Parathyroid adenoma (tissue), 2 donors: ENCODE results near the gene CLSTN3.
A peak's percentile ranks its signal among the peaks of the same experiment; 100 is the strongest.

ENCODE experiments used
- H2AFZ ChIP-seq: fragments of 300-600 bp; sonication (generic); one replicate; pipeline ENCODE4 v1.7.0; 2017; ENCODE audit warnings: antibody characterized with exemption, mild to moderate bottlenecking
- H3K27ac ChIP-seq: fragments of 300-600 bp; sonication (generic); one replicate; pipeline ENCODE4 v1.7.0; 2017
- H3K27me3 ChIP-seq: fragments of 300-600 bp; sonication (generic); one replicate; pipeline ENCODE4 v1.7.0; 2017; ENCODE audit warnings: low read length; ENCODE audit not compliant: control insufficient read depth, insufficient read depth
- H3K36me3 ChIP-seq: fragments of 300-600 bp; sonication (generic); one replicate; pipeline ENCODE4 v1.7.0; 2017; ENCODE audit warnings: low read length; ENCODE audit not compliant: control insufficient read depth, insufficient read depth
- H3K4me1 ChIP-seq: fragments of 300-600 bp; sonication (generic); one replicate; pipeline ENCODE4 v1.7.0; 2017; ENCODE audit warnings: control low read depth
- H3K4me2 ChIP-seq: fragments of 300-600 bp; sonication (generic); one replicate; pipeline ENCODE4 v1.7.0; 2017; ENCODE audit warnings: low read length
- H3K4me3 ChIP-seq: fragments of 300-600 bp; sonication (generic); one replicate; pipeline ENCODE4 v1.7.0; 2017; ENCODE audit warnings: low read depth, low read length
- H3K79me2 ChIP-seq: fragments of 300-600 bp; sonication (generic); one replicate; pipeline ENCODE4 v1.7.0; 2017; ENCODE audit warnings: control low read depth
- H3K9ac ChIP-seq: fragments of 300-600 bp; sonication (generic); one replicate; pipeline ENCODE4 v1.7.0; 2017; ENCODE audit warnings: mild to moderate bottlenecking
- H3K9me3 ChIP-seq: fragments of 300-600 bp; sonication (generic); one replicate; pipeline ENCODE4 v1.7.0; 2017; ENCODE audit warnings: low read length; ENCODE audit not compliant: control insufficient read depth
- TF ChIP-seq, protein P1 (sequence below): fragments of 300-600 bp; sonication (generic); IDR thresholded peaks from one replicate; pipeline ENCODE4 v1.7.0; 2017; ENCODE audit warnings: antibody characterized with exemption, mild to moderate bottlenecking
- donor health status: primary hyperparathyroidism.

The CLSTN3 gene

DNA sequence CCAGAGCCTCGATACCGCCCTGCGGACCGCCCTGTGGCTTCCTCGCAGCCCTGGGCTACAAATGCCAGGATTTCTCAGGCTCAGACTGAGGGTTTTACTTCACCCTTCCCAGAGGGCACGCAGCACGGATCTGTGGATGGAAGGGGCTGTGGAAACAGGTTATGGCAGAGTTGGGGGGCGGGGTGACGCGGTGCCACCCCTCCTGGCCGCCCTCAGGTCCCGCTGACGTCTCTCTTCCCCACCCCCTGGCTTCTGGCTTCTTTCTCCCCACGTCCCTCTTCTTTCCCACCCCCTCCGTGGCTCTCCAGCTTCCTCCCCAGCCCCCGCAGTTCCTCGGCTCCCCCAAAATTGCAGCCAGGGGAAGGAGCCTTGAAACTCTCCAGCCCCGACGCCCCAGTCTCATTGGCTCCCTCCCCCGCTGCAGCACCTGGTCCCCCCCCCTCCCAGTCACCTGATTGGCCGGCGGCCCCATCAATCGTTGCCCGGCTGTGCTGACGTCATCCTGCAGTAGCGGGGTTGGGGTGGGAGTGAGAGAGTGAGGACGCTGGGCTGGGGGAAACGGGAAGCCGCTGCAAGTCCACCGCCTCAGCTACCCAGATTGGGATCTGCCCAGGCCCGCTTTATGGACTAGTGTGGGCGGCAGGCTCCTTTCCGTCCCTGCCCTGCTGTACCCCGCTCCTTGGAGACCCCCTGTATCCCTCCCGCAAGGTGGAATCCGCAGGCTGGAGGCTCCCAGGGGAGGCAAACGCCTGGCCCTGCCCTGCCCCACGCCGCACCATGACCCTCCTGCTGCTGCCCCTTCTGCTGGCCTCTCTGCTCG, at the start of gene CLSTN3:
Gene CLSTN3, plus strand, starts transcription at position 500 of the 820 bp plus-strand sequence. Its CDS starts 278 bp downstream, at position 778.
- peak within 1 kb of the TSS; percentile 100 for H3K4me2 ChIP-seq
- H2AFZ ChIP-seq = peak within 1 kb of the TSS; percentile 84
- peak within 1 kb of the TSS; percentile 63 for H3K9ac ChIP-seq
- H3K27me3 ChIP-seq = no peaks in the 10 kb centered on the region
- H3K36me3 ChIP-seq = no peaks in the 10 kb centered on the region
- H3K79me2 ChIP-seq = no peaks in the 10 kb centered on the region
- TF ChIP-seq, protein P1, sequence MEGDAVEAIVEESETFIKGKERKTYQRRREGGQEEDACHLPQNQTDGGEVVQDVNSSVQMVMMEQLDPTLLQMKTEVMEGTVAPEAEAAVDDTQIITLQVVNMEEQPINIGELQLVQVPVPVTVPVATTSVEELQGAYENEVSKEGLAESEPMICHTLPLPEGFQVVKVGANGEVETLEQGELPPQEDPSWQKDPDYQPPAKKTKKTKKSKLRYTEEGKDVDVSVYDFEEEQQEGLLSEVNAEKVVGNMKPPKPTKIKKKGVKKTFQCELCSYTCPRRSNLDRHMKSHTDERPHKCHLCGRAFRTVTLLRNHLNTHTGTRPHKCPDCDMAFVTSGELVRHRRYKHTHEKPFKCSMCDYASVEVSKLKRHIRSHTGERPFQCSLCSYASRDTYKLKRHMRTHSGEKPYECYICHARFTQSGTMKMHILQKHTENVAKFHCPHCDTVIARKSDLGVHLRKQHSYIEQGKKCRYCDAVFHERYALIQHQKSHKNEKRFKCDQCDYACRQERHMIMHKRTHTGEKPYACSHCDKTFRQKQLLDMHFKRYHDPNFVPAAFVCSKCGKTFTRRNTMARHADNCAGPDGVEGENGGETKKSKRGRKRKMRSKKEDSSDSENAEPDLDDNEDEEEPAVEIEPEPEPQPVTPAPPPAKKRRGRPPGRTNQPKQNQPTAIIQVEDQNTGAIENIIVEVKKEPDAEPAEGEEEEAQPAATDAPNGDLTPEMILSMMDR = no peak
- H3K27ac ChIP-seq = peak within 1 kb of the TSS; percentile 83
- H3K9me3 ChIP-seq = no peaks in the 10 kb centered on the region
- H3K4me1 ChIP-seq = peaks cover 5% of the 10 kb centered on the region
- H3K4me3 ChIP-seq = peak within 1 kb of the TSS; percentile 90

DNA sequence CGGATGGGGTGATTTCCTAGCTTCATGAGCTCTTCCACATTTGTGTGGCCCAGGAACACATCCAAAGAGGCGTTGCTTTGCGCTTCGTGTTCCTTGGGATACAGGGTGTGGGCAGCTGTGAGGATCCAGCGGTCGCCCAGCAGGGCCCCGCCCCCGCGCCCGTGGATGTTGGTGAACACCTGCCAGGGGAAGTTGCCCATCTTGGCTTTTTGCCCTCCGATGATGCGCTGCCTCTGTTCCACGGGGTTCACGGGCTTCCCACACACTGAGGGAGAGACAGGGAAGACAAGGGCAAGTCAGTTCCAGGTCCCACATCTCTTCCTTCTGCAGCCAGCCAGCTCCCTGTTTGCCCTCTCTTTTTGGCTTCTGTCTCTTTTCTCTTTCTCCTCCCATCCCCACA, 49.1 kb upstream of the CLSTN3 start:
- Histone ChIP-seq H3K4me2 (no peak overlapping the region), H2AFZ (no peak overlapping the region), H3K79me2 (no peaks in the 10 kb centered on the region), H3K9ac (no peak overlapping the region), H3K9me3 (no peaks in the 10 kb centered on the region), H3K4me3 (no peak overlapping the region), H3K4me1 (no peaks in the 10 kb centered on the region), H3K36me3 (no peaks in the 10 kb centered on the region), H3K27me3 (no peaks in the 10 kb centered on the region), H3K27ac (no peak overlapping the region)
- TF ChIP-seq, protein P1 = no peak

DNA sequence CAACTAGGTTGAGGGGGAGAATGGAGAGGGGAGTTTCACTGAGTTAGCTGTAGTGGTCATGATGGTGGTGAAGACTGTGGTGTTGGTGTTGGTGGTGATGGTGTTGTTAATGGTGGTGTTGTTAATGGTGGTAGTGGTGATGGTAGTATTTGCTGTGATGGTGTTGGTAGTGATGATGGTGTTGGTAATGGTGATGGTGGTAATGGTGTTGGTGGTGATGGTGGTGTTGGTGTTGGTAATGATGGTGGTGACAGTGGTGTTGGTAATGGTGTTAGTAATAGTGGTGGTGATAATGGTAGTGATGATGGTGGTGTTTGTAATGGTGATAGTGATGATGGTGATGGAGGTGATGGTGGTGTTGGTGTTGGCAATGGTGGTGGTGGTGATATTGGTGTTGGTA, 47.0 kb upstream of the CLSTN3 start:
- H3K4me1 ChIP-seq = no peaks in the 10 kb centered on the region
- H2AFZ ChIP-seq = no peak overlapping the region
- H3K4me2 ChIP-seq = no peak overlapping the region
- H3K27me3 ChIP-seq = no peaks in the 10 kb centered on the region
- no peaks in the 10 kb centered on the region for H3K79me2 ChIP-seq
- H3K4me3 ChIP-seq = no peak overlapping the region
- H3K9me3 ChIP-seq = no peaks in the 10 kb centered on the region
- H3K27ac ChIP-seq = no peak overlapping the region
- no peaks in the 10 kb centered on the region for H3K36me3 ChIP-seq
- H3K9ac ChIP-seq = no peak overlapping the region
- TF ChIP-seq, protein P1 = no peak

DNA sequence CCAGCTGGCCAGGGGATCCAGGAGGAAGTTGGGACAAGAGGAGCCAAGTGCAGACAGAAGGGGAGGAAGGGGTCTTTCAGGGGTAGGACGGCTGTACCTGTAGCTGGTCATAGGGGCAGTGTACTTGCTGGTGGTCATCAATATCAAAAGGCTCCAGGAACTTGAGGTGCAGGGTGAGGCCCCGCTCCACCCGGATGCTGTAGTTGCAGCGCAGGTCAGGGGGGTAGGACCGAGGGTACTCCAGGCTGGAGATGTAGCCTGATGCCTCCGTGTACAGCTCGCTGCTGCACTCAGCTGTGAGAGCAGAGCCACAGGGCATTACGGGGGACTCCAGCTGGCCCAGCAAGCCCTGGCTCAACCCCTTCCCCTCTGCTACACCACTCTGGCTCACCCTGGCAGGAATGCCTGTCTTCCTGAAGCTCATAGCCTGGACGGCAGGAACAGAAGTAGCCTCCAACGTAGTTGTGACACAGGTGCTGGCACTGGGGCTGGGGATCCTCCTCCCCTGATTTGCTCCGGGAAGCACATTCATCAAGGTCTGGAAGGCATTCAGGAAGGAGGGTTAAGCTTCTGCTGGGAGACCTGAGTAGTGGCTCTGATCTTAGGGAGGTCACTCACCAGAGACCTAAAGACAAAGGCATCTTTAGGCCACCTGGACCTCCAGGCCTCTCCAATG, 40.8 kb upstream of the CLSTN3 start:
- Histone ChIP-seq H3K4me3 (no peak overlapping the region), H3K79me2 (no peaks in the 10 kb centered on the region), H3K9ac (no peak overlapping the region), H3K4me2 (no peak overlapping the region), H3K36me3 (no peaks in the 10 kb centered on the region), H3K9me3 (no peaks in the 10 kb centered on the region), H2AFZ (no peak overlapping the region), H3K4me1 (peaks cover 6% of the 10 kb centered on the region), H3K27ac (no peak overlapping the region), H3K27me3 (no peaks in the 10 kb centered on the region)
- TF ChIP-seq, protein P1 = no peak
